Uterus (tissue), 2 donors: Measurements from ENCODE around the gene TMEM171.

Experiments
- CTCF ChIP-seq, 4 experiments: fragments of 200-600 bp in 2 of 4; fragments of 450-650 bp in 2 of 4; sonication (generic) in 2 of 4; IDR thresholded peaks; one replicate each; pipeline ENCODE4 v1.5.1; 2016 to 2019; ENCODE audit warnings: antibody characterized with exemption in 4 of 4, mild to moderate bottlenecking in 2 of 4, moderate library complexity in 1 of 4
- POLR2A ChIP-seq, 2 donors: fragments of 450-650 bp; IDR thresholded peaks; one replicate each; pipeline ENCODE4 v1.6.1; 2016; ENCODE audit warnings: antibody characterized with exemption in 2 of 2, mild to moderate bottlenecking in 1 of 2, moderate library complexity in 1 of 2

GRCh38 chr5:73176250-73176649, 55.9 kb downstream of the TMEM171 start:
- TF ChIP-seq POLR2A (IDR thresholded peaks at IDR 0.05) (no peak), CTCF (IDR thresholded peaks at IDR 0.05) (no peak)
